ENCODE measurements around the gene CELF2.

DNA sequence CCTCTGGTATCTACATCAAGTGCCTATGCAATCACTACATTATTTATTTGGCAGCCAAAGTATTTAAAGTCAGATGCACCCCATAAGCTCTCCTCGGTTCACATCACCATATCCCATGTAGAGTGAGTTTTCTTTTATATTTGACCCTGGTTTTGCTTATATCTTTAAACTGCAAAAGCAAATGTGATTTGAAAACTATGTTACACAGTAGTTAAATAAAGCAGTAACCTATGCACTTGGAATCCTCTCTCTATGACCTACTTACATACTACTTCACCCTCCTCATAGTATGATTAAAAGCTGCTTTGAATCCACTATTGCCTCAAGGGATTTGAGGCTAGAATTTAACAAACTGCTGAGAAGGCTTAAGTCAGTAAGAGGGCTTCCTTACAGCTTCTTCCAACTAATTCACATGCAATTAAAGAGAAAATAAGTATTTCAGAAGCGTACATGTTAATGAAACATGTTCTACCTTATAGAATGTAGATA lies 2.2 kb upstream of the CELF2 start:
- TF ChIP-seq ZNF140 (tag by site-specific recombination; IDR thresholded peaks at IDR 0.05), result no peak
- TF ChIP-seq, protein P1, sequence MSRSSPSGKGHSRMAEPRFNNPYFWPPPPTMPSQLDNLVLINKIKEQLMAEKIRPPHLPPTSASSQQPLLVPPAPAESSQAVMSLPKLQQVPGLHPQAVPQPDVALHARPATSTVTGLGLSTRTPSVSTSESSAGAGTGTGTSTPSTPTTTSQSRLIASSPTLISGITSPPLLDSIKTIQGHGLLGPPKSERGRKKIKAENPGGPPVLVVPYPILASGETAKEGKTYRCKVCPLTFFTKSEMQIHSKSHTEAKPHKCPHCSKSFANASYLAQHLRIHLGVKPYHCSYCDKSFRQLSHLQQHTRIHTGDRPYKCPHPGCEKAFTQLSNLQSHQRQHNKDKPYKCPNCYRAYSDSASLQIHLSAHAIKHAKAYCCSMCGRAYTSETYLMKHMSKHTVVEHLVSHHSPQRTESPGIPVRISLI (tag by site-specific recombination; IDR thresholded peaks at IDR 0.05), result no peak
- TF ChIP-seq FEZF1 (tag by site-specific recombination; IDR thresholded peaks at IDR 0.05), result no peak
- no peak for TF ChIP-seq MZF1 (tag by site-specific recombination; IDR thresholded peaks at IDR 0.05; ENCODE audit: borderline replicate concordance)
- TF ChIP-seq, protein P2, sequence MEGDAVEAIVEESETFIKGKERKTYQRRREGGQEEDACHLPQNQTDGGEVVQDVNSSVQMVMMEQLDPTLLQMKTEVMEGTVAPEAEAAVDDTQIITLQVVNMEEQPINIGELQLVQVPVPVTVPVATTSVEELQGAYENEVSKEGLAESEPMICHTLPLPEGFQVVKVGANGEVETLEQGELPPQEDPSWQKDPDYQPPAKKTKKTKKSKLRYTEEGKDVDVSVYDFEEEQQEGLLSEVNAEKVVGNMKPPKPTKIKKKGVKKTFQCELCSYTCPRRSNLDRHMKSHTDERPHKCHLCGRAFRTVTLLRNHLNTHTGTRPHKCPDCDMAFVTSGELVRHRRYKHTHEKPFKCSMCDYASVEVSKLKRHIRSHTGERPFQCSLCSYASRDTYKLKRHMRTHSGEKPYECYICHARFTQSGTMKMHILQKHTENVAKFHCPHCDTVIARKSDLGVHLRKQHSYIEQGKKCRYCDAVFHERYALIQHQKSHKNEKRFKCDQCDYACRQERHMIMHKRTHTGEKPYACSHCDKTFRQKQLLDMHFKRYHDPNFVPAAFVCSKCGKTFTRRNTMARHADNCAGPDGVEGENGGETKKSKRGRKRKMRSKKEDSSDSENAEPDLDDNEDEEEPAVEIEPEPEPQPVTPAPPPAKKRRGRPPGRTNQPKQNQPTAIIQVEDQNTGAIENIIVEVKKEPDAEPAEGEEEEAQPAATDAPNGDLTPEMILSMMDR (tag by site-specific recombination; IDR thresholded peaks at IDR 0.05), result no peak
